SIG-M5 treated with dmso at 0.1 percent for 504 hours (cell line): ENCODE results near the gene KIF12.

ENCODE experiments used
- DNase-seq: peaks from one replicate; lab custom pipeline; 2025; ENCODE audit not compliant: unreplicated experiment; lab: John Stamatoyannopoulos, UW

Gene KIF12

DNA sequence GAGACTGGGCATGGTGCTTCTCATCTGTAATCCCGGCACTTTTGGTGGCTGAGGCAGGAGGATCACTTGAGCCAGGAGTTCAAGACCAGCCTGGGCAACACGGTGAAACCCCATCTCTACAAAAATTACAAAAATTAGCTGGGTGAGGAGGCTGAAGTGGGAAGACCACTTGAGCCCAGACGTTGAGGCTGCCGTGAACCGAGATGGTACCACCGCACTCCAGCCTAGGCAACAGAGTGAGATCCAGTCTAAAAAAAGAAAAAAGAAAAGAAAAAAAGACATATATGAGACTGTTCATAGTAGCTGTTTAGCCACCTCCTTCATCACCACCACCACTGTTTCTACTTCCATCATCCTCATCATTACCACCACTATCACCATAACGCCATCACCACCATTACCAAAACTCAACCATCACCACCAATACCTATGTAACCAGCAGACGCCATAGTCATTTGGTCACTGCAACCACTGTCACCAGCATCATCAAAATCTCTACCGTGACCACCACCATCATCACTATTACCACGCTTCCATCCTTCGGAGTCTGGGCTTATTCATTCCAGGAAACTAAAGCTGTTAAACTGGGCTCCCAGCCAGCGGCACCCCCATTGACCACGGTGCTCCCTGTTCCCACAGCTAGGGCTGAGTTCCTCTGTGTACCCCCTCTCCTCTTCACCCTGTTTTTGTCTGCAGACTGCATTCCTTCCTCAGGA, 8.4 kb upstream of the KIF12 start:
- DNase-seq = no peak

DNA sequence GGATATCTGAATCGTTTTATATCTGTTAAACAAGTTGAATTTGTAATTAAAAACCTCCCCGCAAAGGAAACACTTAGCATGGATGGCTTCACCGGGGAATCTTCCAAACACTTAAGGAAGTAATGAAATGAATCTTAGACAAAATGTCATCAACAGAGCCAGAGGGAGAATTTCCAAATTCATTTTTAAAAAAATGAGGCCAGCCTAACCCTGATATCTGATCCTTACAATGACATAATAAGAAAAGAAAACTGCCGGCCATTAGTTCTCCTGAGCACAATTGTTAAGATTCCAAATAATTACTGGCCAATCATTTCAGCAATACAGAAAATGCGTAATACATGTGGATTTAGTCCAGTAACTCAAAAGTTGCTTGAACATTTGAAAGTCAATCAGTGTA, 6.1 kb upstream of the KIF12 start:
- no peak for DNase-seq

DNA sequence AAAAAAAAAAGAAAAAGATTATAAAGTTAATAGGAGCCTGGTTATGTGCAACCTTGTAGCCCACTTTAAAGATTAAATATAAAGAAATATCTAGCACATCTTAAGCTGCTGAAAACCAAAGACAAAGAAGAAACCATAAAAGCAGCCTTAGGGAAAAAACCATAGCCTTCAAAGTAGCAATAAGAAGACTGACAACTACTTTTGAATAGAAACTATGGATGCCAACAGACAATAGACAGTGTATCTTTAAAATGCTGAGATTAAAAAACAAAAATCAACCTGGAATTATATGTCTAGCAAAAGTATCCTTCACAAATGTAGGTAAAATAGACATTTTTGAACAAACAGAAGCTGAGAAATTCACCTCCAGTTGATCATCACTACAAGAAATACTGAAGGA, 3.4 kb upstream of the KIF12 start:
- no peak for DNase-seq

DNA sequence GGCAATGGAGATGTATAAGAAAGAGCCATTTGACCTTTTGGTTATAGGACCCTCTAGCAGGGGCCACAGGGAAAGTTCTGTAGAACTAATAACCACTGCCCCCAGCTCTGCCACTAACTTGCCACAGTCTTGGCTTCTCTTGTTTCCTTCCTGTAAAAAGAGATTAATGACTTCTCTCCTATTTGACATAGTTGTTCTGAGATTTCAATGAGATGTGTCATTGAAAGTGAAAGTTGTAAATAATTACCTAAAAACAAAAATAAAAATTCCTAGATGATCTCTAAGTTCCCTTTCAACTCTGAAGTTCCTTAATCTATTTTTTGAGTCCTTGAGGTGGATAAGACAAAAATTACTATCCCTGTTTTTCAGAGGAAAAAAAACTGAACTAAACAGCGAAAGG, 1.4 kb upstream of the KIF12 start:
- DNase-seq = no peak

DNA sequence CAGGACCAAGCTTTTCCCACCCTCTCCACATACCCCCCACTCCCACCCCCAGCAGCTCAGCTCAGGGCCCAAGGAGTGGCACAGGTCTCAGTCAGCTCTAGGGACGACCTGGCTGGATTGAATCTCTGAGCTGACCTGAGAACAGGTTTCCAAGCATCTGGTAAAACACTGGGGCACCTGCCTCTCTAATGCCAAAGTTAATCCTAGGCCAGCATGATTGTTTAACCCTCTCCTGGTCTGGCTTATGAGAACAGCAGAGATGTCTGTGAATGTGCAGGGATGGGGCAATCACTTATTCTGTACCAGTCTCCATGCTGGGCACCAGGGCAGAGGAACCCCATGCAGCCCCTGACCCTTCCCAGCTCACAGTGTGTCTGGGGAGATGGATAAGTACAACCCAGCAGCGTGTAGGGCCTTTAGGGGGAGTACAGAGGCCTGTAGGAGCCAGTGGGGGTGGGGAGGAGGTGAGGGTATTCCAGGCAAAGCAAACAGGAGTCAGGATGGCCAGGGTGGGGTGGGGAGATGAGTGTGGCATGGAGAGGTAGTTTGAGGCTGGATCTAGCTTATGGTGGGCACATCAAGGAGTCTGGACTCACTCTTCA, 678 bp upstream of the KIF12 start:
- no peak for DNase-seq

DNA sequence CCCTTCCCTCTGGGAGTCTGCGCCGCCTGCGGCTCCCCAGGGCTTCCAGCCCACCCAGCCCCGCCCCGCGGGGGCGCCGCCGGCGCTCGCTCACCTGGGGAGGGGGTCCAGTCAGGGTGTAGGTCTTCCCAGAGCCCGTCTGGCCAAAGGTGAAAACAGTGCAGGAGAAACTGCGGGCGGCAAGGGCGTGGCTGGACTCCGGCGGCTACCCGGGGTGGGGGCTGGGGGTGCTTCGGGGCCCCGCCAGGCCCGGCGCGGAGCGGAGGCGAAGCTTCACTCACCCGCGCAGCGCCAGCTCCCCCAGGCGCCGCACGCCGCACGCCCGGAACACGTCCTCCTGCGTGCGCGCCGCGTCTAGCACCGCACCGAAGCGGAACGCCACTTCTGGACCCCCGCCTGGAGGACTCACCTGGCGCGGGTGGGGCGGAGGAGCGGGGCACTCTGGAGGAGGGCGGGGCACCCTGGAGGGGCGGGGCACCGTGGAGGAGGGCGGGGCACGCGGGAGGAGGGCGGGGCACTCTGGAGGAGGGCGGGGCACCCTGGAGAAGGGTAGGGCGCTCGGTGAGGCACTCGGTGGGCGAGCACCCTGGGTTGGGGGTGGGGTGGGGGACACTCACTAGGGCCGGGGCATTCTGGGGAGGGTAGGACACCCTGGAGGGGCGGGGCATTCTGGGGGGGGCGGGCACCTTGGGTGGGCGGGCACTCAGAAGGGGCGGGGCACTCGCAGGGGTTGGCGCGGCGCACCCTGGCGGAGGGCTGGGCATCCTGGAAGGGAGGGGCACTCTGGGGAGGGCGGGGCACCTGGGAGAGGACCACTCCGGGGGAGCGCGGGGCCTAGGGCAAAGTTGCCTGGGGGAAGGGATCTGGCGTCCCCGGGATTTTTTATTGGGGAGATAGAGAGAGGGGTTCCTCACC, 814 bp downstream of the KIF12 start:
- no peak for DNase-seq

DNA sequence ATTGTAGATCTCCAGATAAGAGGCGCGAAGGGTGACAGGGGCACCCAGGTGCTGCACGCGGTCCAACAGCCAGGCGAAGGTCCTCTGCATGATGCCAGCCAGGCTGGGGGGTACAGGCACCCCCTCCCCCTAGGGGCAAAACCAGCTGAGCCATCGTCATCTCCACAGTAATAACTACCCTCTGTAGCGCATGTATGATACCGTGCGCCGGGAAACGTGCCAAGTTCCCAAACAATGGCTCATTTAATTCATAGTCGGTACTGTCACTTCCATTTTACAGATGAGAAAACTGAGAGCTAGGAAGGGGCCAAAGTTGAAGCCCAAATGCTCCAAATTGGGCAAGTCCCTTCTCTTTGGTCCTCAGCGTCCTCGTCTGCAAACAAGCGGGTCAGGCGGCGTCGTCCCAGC, 1.5 kb downstream of the KIF12 start:
- no peak for DNase-seq

DNA sequence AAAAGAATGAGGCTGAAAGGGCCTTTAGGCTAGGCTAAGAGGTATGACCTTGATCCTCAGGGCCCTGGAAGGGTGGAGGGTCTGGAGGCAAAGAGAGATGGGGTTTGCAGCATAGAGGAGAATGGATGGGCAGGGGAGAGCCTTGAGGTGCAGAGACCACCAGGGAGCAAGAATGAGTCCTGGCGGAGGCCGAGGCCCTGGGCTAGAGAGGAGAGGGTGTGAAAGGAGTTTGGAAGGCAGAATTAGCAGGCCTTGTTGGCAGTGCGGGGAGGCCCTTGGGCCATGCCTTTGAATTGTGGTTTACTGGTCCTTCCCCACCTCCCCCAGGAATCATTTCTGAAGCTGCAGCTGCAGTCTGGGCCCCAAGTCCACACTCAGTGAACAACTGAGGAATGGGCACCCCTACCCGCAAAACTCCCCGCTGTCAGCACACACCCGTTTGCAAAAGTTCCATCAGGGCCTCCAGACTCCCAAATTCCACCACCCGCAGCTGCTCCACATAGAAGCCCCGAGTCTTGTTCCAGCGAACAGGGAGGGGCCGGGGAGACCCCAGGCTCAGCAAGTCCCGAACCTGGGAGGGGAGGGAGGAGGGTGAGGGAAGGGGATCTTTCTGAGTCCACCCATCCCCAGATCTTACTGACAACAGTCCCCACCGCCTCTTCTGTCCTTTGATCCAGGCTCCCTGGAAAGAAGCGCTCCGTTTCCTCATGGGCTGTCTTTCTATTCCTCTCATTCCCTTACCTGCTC, 2.1 kb downstream of the KIF12 start:
- DNase-seq = no peak

DNA sequence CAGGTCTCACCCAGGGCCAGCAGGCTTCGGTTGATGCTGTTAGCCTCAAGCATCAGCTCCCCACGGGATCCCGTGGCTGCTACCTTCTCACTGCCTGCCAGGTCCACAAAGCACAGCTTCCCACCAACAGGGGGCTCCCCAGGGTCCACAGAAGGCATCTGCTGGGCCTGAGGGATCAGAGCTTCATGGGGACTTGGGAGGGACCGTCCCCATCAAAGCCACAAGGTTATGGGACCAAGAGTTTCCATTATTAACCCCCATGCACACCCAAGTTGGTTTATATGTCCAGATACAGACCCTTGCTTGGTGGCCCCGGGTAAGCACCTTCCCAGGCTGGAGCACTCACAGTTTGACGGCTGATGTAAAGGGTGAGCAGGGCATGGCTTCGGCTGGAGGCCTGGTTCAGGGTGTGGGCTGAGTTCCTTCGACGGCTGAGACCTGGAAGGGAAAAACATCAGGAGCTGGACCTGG, 3.0 kb downstream of the KIF12 start:
- DNase-seq = no peak

DNA sequence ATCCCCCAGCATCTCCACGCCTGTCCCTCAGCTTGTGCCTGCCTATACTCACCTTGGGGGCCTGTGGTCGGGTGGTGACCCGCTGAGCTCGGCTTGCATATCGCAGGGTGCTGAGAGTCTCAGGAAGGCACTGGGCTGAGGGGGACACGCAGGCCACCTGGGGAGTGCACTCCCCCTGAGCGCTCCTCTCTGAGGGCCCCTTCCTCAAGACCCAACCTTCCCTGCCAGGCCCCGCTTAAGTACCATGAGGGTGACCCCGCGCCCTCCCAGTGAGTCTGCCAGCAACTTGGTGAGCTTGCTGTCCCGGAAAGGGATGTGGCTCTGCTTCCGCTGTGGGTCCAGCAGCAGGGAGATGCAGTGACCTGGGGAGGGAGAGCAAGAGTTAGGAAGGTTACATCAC, 4.1 kb downstream of the KIF12 start:
- DNase-seq = no peak

DNA sequence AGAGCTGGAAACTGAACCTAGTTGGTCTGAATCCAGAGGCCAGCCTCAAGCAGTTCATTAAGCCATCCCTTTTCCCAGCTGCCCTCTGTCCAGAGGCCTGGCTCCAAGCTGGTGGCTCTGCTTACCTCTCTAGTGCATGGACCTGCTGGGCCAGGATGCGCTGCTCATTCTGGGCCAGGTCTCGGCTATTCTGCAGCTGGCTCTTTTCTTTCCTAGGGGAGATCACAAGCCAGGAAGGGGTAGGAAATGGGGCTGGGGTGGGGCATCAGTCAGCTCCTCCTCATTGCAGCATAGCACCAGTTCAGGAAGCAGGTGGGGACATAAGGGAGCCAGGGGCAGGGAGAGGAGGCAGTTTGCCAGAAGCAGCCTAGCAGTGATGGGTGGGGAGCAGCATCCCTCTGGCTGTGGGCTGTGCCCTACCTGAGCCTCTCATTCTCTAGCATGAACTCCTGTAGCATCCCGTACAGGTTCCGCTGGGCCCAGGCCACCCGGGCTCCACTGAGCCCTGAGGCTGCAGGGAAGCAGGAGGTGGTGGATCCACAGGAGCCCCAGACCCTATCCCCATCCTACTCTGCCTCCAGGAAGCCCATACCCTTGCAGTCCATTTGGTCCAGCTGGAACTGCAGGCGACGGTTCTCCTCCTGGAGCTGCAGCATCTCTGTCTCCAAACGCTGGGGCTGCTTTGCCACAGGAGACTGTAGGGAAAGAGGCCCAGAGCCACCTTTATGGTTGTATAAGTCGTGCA, 5.2 kb downstream of the KIF12 start:
- no peak for DNase-seq

DNA sequence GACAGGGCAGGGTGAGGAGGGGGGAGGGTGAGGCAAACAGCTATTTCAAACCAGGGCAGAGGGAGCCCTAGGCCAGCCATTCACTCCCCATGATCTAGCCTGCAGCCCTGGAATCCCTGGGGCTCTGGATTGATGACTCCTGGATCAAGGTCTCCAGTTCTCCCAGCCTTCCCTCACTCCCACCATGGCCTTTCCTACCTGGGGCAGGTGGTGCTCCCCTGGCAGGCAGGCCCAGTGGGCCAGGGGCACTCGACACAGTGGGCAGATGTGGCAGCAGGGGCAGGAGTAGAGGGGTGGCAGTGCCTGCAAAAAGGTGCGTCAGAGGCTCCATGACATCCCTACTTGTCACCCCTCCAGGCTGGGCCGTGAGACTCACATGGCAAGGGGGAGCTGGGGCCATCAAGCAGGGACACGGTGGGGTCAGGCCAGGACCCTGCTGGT, 6.0 kb downstream of the KIF12 start:
- DNase-seq = no peak

DNA sequence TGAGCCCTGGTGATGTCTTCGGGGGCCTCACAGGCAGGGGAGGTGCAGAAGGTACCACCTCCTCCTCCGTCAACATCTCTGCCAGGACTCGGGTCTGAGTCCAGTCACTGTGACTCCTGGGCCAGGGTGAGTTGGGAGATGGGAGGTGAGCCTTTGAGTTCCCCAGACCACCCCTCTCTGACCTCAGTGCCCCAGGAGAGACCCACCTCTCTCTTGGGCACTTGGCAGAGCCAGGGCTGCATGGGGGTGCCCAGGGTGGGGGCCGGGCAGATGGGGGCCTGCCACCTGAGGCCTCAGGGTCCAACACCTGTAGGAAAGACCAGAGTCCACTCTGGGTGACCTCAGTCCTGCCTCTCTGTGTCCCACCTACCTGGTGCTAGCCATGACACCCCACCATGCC, 6.8 kb downstream of the KIF12 start:
- DNase-seq = no peak

DNA sequence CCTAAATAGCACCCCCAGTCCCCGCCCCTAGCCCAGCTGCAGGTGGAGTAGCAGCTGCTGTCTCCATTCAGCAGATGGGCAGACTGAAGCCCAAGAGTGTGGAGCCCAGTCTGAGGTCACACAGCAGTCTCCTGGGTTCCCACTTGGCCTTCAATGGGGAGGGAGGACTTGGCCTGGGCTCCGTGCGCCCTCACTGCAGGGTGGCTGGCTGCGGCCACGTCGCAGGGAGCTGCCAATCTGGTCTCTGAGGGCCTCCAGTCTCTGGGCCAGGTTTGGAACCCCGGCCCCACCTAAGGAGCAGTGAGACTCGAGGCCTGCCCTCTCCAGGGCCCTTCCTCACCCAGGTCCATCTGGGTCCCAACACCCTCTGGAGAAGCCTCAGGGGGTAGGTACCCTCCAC, 7.4 kb downstream of the KIF12 start:
- no peak for DNase-seq

DNA sequence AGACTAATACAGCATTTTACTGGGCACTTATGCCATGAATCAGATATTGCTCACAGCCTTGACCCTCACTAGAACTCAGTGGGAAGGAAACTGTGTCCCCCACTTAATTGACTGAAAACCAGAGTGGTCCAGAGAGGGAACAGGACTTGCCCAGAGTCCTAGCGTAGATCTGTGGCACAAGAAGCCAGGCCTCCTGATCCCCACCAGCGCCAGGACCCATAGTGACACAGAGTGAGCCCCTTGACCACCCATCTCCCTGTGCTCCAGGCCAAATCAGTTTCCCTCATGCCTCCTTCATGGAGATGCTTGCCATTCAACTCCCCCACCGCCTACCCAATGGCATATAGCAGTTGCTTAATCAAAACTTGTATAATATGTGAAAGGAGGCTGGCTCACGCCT, 8.3 kb downstream of the KIF12 start:
- DNase-seq = no peak

DNA sequence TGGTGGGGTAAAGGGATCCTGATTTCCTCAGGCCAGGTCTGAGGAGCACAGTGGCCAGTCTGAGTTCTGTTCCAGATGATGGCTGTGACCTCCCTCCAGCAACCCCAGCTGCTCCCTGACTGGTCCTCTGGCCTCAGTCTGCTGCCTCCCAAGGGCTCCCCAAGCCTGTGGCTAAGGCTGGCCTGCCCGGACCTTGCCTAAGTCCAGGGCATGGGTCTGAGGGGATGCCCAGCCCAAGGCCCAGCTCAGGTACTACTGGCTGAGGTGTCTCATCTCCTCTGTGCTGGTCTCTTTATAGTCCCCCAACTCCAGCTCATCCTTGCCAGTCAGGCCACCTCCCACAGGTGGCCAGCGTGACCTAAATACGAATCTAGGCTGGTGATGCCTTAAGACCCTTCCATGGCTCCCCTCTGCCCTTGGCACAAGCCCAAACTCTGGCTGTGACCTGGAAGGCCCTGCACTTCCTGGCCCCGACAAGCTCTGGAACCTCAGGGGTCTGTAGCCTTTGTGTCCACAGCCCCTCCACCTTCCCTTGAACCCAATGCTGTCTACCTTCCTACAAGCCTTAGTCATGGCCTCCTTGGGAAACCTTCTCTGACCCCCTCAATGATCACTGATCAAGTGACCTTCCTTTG, 9.8 kb downstream of the KIF12 start:
- no peak for DNase-seq

DNA sequence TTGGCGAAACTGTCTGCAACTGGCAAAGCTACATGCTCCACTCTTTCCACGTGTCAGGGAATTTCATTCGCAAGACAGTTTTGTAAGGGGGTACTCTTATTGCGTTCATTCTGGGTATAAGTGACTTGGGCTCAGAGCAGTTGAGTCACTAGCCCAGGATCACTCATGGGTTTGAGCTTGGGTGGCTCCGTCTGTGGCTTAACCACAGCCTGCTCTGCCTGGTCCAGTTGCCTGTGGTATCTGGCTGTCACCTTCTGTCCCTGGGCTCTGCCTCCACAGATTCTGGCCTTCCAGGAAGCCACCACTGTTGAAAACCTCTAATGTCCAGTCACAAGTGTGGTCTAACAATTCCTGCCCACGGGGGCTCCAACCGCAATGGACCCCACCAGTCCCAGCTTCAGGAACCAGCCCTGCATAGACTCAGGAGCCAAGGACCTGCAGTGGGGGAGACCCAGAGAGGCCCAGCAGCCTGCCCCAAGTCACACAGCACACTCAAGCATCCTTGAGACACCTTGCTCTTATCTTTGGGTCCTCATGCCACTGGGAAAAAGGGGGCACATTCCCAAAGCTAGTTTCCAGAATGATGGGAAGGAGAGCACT, 10.4 kb downstream of the KIF12 start:
- no peak for DNase-seq

DNA sequence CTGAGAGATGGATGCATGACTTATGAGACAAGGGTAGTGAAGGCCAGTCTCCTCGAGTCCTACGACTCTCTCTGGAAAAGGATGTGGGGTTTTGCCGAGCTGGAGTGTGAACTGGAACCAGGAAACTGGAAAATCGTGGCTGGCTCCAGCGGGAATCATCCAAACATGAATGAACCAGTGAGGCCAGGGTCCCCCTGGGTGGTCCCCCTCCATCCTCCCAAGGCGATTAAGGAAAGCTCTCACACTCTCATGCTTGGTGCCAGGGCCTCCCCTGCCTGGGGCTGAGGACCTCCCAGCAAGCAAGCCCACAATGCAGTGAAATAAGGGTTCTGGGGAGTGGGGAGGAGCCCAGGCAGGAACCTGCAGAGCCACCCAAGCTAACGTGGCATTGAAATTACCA, 11.4 kb downstream of the KIF12 start:
- no peak for DNase-seq

DNA sequence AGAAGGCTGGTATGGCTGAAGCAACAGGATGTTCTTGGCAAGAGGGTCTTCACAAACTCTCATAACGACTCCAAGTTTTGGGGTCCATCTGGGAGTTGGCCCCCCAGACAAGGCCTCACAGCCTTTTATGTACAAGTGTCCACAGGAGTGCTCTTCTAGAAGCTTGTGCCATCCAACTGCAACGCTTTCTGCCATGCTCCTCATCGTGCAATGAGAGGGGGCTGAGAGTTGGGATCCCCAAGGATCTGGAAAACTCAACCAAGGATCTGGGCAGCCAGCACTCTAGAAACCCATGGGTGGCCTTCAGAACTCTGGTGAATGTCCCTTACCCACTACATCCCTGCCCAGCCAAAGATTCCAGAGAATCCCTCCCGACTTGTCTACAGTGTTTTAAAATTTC, 12.5 kb downstream of the KIF12 start:
- DNase-seq = no peak

DNA sequence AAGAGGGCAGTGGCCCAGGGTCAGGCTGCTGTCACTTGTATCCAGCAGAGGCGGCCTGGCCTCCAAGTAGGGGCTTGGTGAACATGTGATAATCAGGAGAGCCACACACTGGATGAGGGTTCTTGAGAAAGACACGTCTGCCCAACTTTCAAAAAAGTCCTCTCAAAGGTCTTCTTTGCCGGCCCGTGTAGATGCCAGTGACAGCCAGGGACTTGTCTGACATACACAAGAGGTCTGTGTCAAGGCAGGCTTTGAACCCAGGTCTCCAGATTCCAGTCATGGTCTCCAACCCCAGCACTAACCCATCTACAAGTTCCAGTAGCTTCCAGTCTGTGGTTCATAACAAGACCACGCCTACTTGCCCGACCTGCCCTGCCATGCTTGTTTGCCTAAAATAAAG, 13.1 kb downstream of the KIF12 start:
- no peak for DNase-seq
